ENCODE measurements around the gene SLC44A4. TPM values are rescaled to one million over a fixed set of nuclear protein-coding genes. Genes with fewer than 3 reads are reported as not detected.
"Not testable (repeated sequence)": the region's sequence is repeated elsewhere in the genome, so short reads cannot be mapped to it uniquely, and the experiment has no call there.

SLC44A4 gene
- total RNA-seq, 1 donor from 2014 or later = 0.32 TPM

GRCh38 chr6:31858707-31859106 is 20.1 kb downstream of the SLC44A4 start:
- H3K9ac ChIP-seq = no peak overlapping the region
- Mint-ChIP-seq H3K4me3 (no peak overlapping the region), H3K9me3 (peaks cover 4% of the 10 kb centered on the region), H3K27me3 (ENCODE audit: insufficient read depth, low read depth) (peaks cover 3% of the 10 kb centered on the region), H3K4me1 (peaks cover 9% of the 10 kb centered on the region), H3K36me3 (peaks cover 8% of the 10 kb centered on the region), H3K27ac (no peak overlapping the region)
- H3K9me3 ChIP-seq (ENCODE audit: low read depth) = no peaks in the 10 kb centered on the region
- no peaks in the 10 kb centered on the region for H3K4me1 ChIP-seq
- H3K4me3 ChIP-seq = no peak overlapping the region
- H3K27me3 ChIP-seq = no peaks in the 10 kb centered on the region
- TF ChIP-seq EZH2phosphoT487 (IDR thresholded peaks at IDR 0.05) (no peak), EZH2 (IDR thresholded peaks at IDR 0.05) (no peak), CTCF (IDR thresholded peaks at IDR 0.05) (no peak)
- peaks cover 8% of the 10 kb centered on the region for H3F3A ChIP-seq (ENCODE audit: low read depth)
- H2AFZ ChIP-seq (replicated peaks) = no peak overlapping the region
- no peaks in the 10 kb centered on the region for H4K20me1 ChIP-seq (ENCODE audit: low read depth)
- DNase-seq (ENCODE audit: low spot score) = no peak
- H3K79me2 ChIP-seq (ENCODE audit: low read depth) = peaks cover 6% of the 10 kb centered on the region
- no peak overlapping the region for H3K27ac ChIP-seq
- no peaks in the 10 kb centered on the region for H3K36me3 ChIP-seq
- no peak overlapping the region for H3K4me2 ChIP-seq

- H3K27me3 ChIP-seq; H3K4me1 Mint-ChIP-seq; H3K4me3 ChIP-seq; H3K9ac ChIP-seq; H3K36me3 ChIP-seq; H2AFZ ChIP-seq (replicated peaks); DNase-seq (ENCODE audit: low spot score); H3K27ac Mint-ChIP-seq; H3F3A ChIP-seq (ENCODE audit: low read depth); H3K4me2 ChIP-seq; H3K9me3 ChIP-seq (ENCODE audit: low read depth); H3K79me2 ChIP-seq (ENCODE audit: low read depth); H3K27me3 Mint-ChIP-seq (ENCODE audit: insufficient read depth, low read depth); H4K20me1 ChIP-seq (ENCODE audit: low read depth); H3K4me1 ChIP-seq; H3K27ac ChIP-seq; H3K9me3 Mint-ChIP-seq; H3K4me3 Mint-ChIP-seq: not testable (repeated sequence)
- H3K36me3 Mint-ChIP-seq = peaks cover 11% of the 10 kb centered on the region
These were observed 21.0 kb downstream of the SLC44A4 start for GRCh38 chr6:31857774-31858173.

GRCh38 chr6:31851980-31852718 is 26.6 kb downstream of the SLC44A4 start:
- not testable (repeated sequence) for H3K79me2 ChIP-seq (ENCODE audit: low read depth); H3K4me3 Mint-ChIP-seq; H3K4me1 Mint-ChIP-seq; H3K4me2 ChIP-seq; H3K4me1 ChIP-seq; H3K27ac ChIP-seq; H3K36me3 ChIP-seq; H2AFZ ChIP-seq (replicated peaks); H3K9ac ChIP-seq; H3K27ac Mint-ChIP-seq; H3K27me3 ChIP-seq; H4K20me1 ChIP-seq (ENCODE audit: low read depth); H3F3A ChIP-seq (ENCODE audit: low read depth); H3K27me3 Mint-ChIP-seq (ENCODE audit: insufficient read depth, low read depth); DNase-seq (ENCODE audit: low spot score); H3K4me3 ChIP-seq; H3K9me3 ChIP-seq (ENCODE audit: low read depth)
- peaks cover 10% of the 10 kb centered on the region for H3K9me3 Mint-ChIP-seq
- H3K36me3 Mint-ChIP-seq = peaks cover 12% of the 10 kb centered on the region

- H3F3A ChIP-seq (ENCODE audit: low read depth) = peaks cover 5% of the 10 kb centered on the region
- H3K4me2 ChIP-seq = no peak overlapping the region
- H3K79me2 ChIP-seq (ENCODE audit: low read depth) = no peaks in the 10 kb centered on the region
- Mint-ChIP-seq H3K27ac (peak overlapping the region; percentile 54), H3K4me3 (no peak overlapping the region), H3K36me3 (peaks cover 10% of the 10 kb centered on the region), H3K9me3 (peaks cover 10% of the 10 kb centered on the region), H3K4me1 (peaks cover 2% of the 10 kb centered on the region), H3K27me3 (ENCODE audit: insufficient read depth, low read depth) (no peaks in the 10 kb centered on the region)
- H3K36me3 ChIP-seq = no peaks in the 10 kb centered on the region
- H2AFZ ChIP-seq (replicated peaks) = no peak overlapping the region
- H3K4me3 ChIP-seq = no peak overlapping the region
- no peak for TF ChIP-seq EZH2phosphoT487 (IDR thresholded peaks at IDR 0.05)
- TF ChIP-seq EZH2 (IDR thresholded peaks at IDR 0.05) = no peak
- TF ChIP-seq CTCF (IDR thresholded peaks at IDR 0.05) = no peak
- H3K27me3 ChIP-seq = no peaks in the 10 kb centered on the region
- H3K4me1 ChIP-seq = no peaks in the 10 kb centered on the region
- no peaks in the 10 kb centered on the region for H4K20me1 ChIP-seq (ENCODE audit: low read depth)
- H3K9ac ChIP-seq = no peak overlapping the region
- DNase-seq (ENCODE audit: low spot score) = no peak
- H3K27ac ChIP-seq = no peak overlapping the region
- H3K9me3 ChIP-seq (ENCODE audit: low read depth) = no peaks in the 10 kb centered on the region
These were observed 27.3 kb downstream of the SLC44A4 start for GRCh38 chr6:31851485-31851832.
